GM23338 (cell line): ENCODE data around the gene EP400. TPM values are rescaled to one million over a fixed set of nuclear protein-coding genes. Genes with fewer than 3 reads are reported as not detected.

Experiments used
- ATAC-seq: fragments of 200-7000 bp; cut with Tn5 transposase; 3 replicates; pipeline ENCODE4 v1.9.1; 2020
- DNase-seq: peaks from one replicate; pipeline ENCODE4 v3.0.0-alpha.2; 2015; ENCODE audit warnings: low spot score
- H2AFZ ChIP-seq: fragments of 200-600 bp; sonication (generic); 2 replicates; pipeline ENCODE4 v1.8.0; 2016; ENCODE audit warnings: antibody characterized with exemption, mild to moderate bottlenecking, moderate library complexity
- H3F3A ChIP-seq: fragments of 200-600 bp; sonication (generic); replicated peaks from 2 replicates; pipeline ENCODE4 v1.8.0; 2017; ENCODE audit warnings: antibody characterized with exemption, mixed run types, low read depth
- H3K27ac ChIP-seq: fragments of 200-600 bp; sonication (generic); 2 replicates; pipeline ENCODE4 v1.6.1; 2016; ENCODE audit warnings: low read depth
- H3K27me3 ChIP-seq: fragments of 200-600 bp; sonication (generic); 2 replicates; pipeline ENCODE4 v1.8.0; 2016; ENCODE audit warnings: mild to moderate bottlenecking, mixed run types, moderate library complexity; ENCODE audit not compliant: insufficient read depth
- H3K36me3 ChIP-seq: fragments of 200-600 bp; sonication (generic); 2 replicates; pipeline ENCODE4 v1.8.0; 2016; ENCODE audit warnings: mild to moderate bottlenecking; ENCODE audit not compliant: insufficient read depth
- H3K4me1 ChIP-seq: fragments of 200-600 bp; sonication (generic); 2 replicates; pipeline ENCODE4 v1.8.0; 2016; ENCODE audit warnings: mild to moderate bottlenecking, moderate library complexity; ENCODE audit not compliant: insufficient read depth
- H3K4me2 ChIP-seq: fragments of 200-600 bp; sonication (generic); 2 replicates; pipeline ENCODE4 v1.7.1; 2017; ENCODE audit warnings: mixed run types
- H3K4me3 ChIP-seq: fragments of 200-600 bp; sonication (generic); 2 replicates; pipeline ENCODE4 v1.6.1; 2016; ENCODE audit warnings: mixed run types
- H3K79me2 ChIP-seq: fragments of 200-600 bp; sonication (generic); replicated peaks from 2 replicates; pipeline ENCODE4 v1.8.0; 2017; ENCODE audit warnings: mild to moderate bottlenecking; ENCODE audit not compliant: insufficient read depth
- H3K9me2 ChIP-seq: fragments of 200-600 bp; sonication (generic); 2 replicates; pipeline ENCODE4 v1.8.0; 2017; ENCODE audit not compliant: insufficient read depth
- H4K20me1 ChIP-seq: fragments of 200-600 bp; sonication (generic); replicated peaks from 2 replicates; pipeline ENCODE4 v1.8.0; 2017; ENCODE audit warnings: mild to moderate bottlenecking; ENCODE audit not compliant: insufficient read depth
- H3K27ac Mint-ChIP-seq: 2 replicates; pipeline ENCODE4 v1.8.0; 2020; ENCODE audit warnings: inconsistent platforms, mild to moderate bottlenecking, moderate library complexity, mixed read lengths
- H3K27me3 Mint-ChIP-seq: 3 replicates; pipeline ENCODE4 v1.8.0; 2022; ENCODE audit warnings: low read depth, mild to moderate bottlenecking, moderate library complexity, mixed read lengths, inconsistent platforms; ENCODE audit not compliant: insufficient read depth, poor library complexity
- H3K36me3 Mint-ChIP-seq: 3 replicates; pipeline ENCODE4 v1.8.0; 2021; ENCODE audit warnings: low read depth, mild to moderate bottlenecking, inconsistent platforms, moderate library complexity, mixed read lengths
- H3K4me1 Mint-ChIP-seq: 3 replicates; pipeline ENCODE4 v1.8.0; 2020; ENCODE audit warnings: mild to moderate bottlenecking, inconsistent platforms, mixed read lengths
- H3K4me3 Mint-ChIP-seq: 3 replicates; pipeline ENCODE4 v1.8.0; 2021; ENCODE audit warnings: moderate library complexity, mild to moderate bottlenecking, inconsistent platforms, mixed read lengths
- H3K9me3 Mint-ChIP-seq: 3 replicates; pipeline ENCODE4 v1.8.0; 2020; ENCODE audit warnings: moderate library complexity, mild to moderate bottlenecking, inconsistent platforms, mixed read lengths
- ETS1 ChIP-seq: IDR thresholded peaks from 2 replicates; pipeline ENCODE4 v1.6.1; 2016; ENCODE audit warnings: antibody characterized with exemption
- EZH2 ChIP-seq: fragments of 200-600 bp; sonication (generic); IDR thresholded peaks from one replicate; pipeline ENCODE4 v1.8.0; 2017; ENCODE audit warnings: antibody characterized with exemption, mild to moderate bottlenecking, low read depth; ENCODE audit not compliant: unreplicated experiment
- EZH2phosphoT487 ChIP-seq: fragments of 200-600 bp; sonication (generic); IDR thresholded peaks from one replicate; pipeline ENCODE4 v1.8.1; 2018; ENCODE audit warnings: antibody characterized with exemption; ENCODE audit not compliant: unreplicated experiment
- STAT1 ChIP-seq: IDR thresholded peaks from one replicate; pipeline ENCODE4 v1.6.1; 2016; ENCODE audit warnings: antibody characterized with exemption; ENCODE audit not compliant: unreplicated experiment
- ZNF114 ChIP-seq: fragments of 250-450 bp; sonication (Bioruptor Pico); IDR thresholded peaks from 2 replicates; pipeline ENCODE4 v1.5.0; 2020; ENCODE audit warnings: mild to moderate bottlenecking, moderate library complexity
- ZNF331 ChIP-seq: fragments of 250-450 bp; sonication (Bioruptor Pico); IDR thresholded peaks from 2 replicates; pipeline ENCODE4 v1.5.0; 2020; ENCODE audit warnings: low read depth, mild to moderate bottlenecking, moderate library complexity
- polyA plus RNA-seq: library from polyadenylated mRNA; unstranded; fragments of >200 nt; fragmentation: Nextera tagmentation; extraction: Ambion mirVana; gene quantifications from 2 replicates; pipeline ENCODE4 v1.2.1, GENCODE V29; 2016
- total RNA-seq: library from RNA; depleted of rRNA; stranded (reverse); fragments of >200 nt; shearing (Covaris generic); gene quantifications from 2 replicates; pipeline ENCODE4 v1.2.3, GENCODE V29; 2014
- TF ChIP-seq, protein P1 (sequence below), 2 experiments: fragments of 200-600 bp in 1 of 2; sonication (generic) in 1 of 2; conservative IDR thresholded peaks; 2 replicates each; pipeline versions ENCODE4 v1.5.1 to v1.6.1; 2016 to 2017; ENCODE audit warnings: antibody characterized with exemption in 2 of 2, low read depth in 2 of 2, mild to moderate bottlenecking in 2 of 2, moderate library complexity in 1 of 2
- TF ChIP-seq, protein P2 (sequence below): fragments of 250-450 bp; sonication (Bioruptor Pico); IDR thresholded peaks from 2 replicates; pipeline ENCODE4 v1.5.0; 2020; ENCODE audit warnings: mild to moderate bottlenecking, moderate library complexity

Gene EP400
- total and polyA plus RNA-seq, 2 experiments from 2014 or later, result 26.3 to 57.2 TPM

DNA sequence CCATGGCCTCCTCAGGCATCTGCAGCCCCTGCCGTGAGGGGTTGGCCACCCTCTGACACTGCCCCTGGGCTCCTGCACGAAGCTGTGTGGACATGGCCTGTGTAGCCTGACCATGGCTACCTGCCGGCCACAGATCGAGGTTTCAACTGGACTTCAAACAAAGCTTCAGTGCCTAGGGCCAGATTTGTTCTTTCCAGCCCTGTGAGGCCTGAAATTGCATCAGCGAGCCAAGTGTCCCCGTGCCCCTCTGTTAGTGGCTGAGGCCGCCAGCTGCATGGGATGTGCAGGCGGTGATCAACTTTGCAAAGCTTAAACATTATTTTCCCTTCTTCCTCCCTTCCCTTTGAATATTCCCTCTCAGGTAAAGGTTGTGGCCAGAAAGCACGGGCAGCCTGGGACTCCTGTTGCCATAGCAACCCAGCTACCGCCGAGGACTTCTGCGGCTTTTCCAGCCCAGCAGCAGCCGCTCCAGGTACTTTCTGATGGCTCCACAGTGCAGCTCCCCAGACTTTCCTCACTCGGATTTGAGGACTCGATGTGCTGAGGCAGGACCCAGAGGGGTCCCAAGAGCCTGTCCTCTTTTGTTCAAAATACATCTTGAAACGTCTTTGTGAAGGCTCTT, 158.6 kb downstream of the EP400 start:
- H4K20me1 ChIP-seq, result 0 out of 2 replicates have a peak, but pooled peaks cover 3% of the 10 kb centered on the region
- no peak overlapping the region for H2AFZ ChIP-seq
- peak; percentile 72 for DNase-seq
- Mint-ChIP-seq H3K4me3 (no peak overlapping the region), H3K27ac (peak overlapping the region; percentile 80; the same call in 1 of the 2 replicates), H3K36me3 (peaks cover 32% of the 10 kb centered on the region), H3K9me3 (no peaks in the 10 kb centered on the region), H3K27me3 (peaks cover 9% of the 10 kb centered on the region), H3K4me1 (peaks cover 17% of the 10 kb centered on the region)
- ATAC-seq, result peak; percentile 80
- TF ChIP-seq ETS1 (no peak), STAT1 (no peak), EZH2phosphoT487 (no peak), ZNF114 (CRISPR knock-in tag) (no peak), ZNF331 (CRISPR knock-in tag) (no peak), EZH2 (no peak)
- TF ChIP-seq, protein P1, sequence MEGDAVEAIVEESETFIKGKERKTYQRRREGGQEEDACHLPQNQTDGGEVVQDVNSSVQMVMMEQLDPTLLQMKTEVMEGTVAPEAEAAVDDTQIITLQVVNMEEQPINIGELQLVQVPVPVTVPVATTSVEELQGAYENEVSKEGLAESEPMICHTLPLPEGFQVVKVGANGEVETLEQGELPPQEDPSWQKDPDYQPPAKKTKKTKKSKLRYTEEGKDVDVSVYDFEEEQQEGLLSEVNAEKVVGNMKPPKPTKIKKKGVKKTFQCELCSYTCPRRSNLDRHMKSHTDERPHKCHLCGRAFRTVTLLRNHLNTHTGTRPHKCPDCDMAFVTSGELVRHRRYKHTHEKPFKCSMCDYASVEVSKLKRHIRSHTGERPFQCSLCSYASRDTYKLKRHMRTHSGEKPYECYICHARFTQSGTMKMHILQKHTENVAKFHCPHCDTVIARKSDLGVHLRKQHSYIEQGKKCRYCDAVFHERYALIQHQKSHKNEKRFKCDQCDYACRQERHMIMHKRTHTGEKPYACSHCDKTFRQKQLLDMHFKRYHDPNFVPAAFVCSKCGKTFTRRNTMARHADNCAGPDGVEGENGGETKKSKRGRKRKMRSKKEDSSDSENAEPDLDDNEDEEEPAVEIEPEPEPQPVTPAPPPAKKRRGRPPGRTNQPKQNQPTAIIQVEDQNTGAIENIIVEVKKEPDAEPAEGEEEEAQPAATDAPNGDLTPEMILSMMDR (conservative IDR thresholded peaks at IDR 0.05; ENCODE audit: low read depth in 2 of 2), result no peak
- TF ChIP-seq, protein P2, sequence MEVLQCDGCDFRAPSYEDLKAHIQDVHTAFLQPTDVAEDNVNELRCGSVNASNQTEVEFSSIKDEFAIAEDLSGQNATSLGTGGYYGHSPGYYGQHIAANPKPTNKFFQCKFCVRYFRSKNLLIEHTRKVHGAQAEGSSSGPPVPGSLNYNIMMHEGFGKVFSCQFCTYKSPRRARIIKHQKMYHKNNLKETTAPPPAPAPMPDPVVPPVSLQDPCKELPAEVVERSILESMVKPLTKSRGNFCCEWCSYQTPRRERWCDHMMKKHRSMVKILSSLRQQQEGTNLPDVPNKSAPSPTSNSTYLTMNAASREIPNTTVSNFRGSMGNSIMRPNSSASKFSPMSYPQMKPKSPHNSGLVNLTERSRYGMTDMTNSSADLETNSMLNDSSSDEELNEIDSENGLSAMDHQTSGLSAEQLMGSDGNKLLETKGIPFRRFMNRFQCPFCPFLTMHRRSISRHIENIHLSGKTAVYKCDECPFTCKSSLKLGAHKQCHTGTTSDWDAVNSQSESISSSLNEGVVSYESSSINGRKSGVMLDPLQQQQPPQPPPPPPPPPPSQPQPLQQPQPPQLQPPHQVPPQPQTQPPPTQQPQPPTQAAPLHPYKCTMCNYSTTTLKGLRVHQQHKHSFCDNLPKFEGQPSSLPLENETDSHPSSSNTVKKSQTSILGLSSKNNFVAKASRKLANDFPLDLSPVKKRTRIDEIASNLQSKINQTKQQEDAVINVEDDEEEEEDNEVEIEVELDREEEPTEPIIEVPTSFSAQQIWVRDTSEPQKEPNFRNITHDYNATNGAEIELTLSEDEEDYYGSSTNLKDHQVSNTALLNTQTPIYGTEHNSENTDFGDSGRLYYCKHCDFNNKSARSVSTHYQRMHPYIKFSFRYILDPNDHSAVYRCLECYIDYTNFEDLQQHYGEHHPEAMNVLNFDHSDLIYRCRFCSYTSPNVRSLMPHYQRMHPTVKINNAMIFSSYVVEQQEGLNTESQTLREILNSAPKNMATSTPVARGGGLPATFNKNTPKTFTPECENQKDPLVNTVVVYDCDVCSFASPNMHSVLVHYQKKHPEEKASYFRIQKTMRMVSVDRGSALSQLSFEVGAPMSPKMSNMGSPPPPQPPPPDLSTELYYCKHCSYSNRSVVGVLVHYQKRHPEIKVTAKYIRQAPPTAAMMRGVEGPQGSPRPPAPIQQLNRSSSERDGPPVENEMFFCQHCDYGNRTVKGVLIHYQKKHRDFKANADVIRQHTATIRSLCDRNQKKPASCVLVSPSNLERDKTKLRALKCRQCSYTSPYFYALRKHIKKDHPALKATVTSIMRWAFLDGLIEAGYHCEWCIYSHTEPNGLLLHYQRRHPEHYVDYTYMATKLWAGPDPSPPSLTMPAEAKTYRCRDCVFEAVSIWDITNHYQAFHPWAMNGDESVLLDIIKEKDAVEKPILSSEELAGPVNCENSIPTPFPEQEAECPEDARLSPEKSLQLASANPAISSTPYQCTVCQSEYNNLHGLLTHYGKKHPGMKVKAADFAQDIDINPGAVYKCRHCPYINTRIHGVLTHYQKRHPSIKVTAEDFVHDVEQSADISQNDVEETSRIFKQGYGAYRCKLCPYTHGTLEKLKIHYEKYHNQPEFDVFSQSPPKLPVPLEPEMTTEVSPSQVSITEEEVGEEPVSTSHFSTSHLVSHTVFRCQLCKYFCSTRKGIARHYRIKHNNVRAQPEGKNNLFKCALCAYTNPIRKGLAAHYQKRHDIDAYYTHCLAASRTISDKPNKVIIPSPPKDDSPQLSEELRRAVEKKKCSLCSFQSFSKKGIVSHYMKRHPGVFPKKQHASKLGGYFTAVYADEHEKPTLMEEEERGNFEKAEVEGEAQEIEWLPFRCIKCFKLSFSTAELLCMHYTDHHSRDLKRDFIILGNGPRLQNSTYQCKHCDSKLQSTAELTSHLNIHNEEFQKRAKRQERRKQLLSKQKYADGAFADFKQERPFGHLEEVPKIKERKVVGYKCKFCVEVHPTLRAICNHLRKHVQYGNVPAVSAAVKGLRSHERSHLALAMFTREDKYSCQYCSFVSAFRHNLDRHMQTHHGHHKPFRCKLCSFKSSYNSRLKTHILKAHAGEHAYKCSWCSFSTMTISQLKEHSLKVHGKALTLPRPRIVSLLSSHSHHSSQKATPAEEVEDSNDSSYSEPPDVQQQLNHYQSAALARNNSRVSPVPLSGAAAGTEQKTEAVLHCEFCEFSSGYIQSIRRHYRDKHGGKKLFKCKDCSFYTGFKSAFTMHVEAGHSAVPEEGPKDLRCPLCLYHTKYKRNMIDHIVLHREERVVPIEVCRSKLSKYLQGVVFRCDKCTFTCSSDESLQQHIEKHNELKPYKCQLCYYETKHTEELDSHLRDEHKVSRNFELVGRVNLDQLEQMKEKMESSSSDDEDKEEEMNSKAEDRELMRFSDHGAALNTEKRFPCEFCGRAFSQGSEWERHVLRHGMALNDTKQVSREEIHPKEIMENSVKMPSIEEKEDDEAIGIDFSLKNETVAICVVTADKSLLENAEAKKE, result no peak
- H3K79me2 ChIP-seq, result 0 out of 2 replicates have a peak, but pooled peaks cover 3% of the 10 kb centered on the region
- no peaks in the 10 kb centered on the region for H3K4me1 ChIP-seq
- H3K4me2 ChIP-seq, result no peak overlapping the region
- no peak overlapping the region for H3K4me3 ChIP-seq
- 0 out of 2 replicates have a peak, but pooled peaks cover 6% of the 10 kb centered on the region for H3K36me3 ChIP-seq
- no peaks in the 10 kb centered on the region for H3K9me2 ChIP-seq
- no peaks in the 10 kb centered on the region for H3K27me3 ChIP-seq
- H3K27ac ChIP-seq, result peak overlapping the region; percentile 46; the same call in 1 of the 2 replicates
- H3F3A ChIP-seq, result no peaks in the 10 kb centered on the region
